A673 (cell line): ENCODE data around the gene NKX2-8. TPM values are rescaled to one million over a fixed set of nuclear protein-coding genes. Genes with fewer than 3 reads are reported as not detected.
A peak's percentile ranks its signal among the peaks of the same experiment; 100 is the strongest.

Source experiments
- BruUV-seq: library from RNA; stranded (reverse); fragments of 400-500 nt; replicated peaks from 2 replicates; lab custom pipeline; 2021; lab: Mats Ljungman, UMichigan
- CTCF ChIA-PET: fragments of 300-600 bp; sonication (Branson Sonifier 250); formaldehyde crosslinking; loops from one replicate; lab custom pipeline; 2022; ENCODE audit warnings: antibody characterized with exemption; lab: Charles Lee
- POLR2A ChIA-PET: fragments of 300-600 bp; sonication (Branson Sonifier 250); formaldehyde crosslinking; loops from one replicate; lab custom pipeline; 2022; ENCODE audit warnings: antibody characterized with exemption; ENCODE audit not compliant: low non-redundant PET; lab: Charles Lee
- DNase-seq: peaks from one replicate; pipeline ENCODE4 v3.0.0-alpha.2; 2015; ENCODE audit warnings: low spot score
- H3K27ac ChIP-seq: fragments of 200-600 bp; sonication (generic); 2 replicates; pipeline ENCODE4 v1.5.1; 2016; ENCODE audit warnings: mixed run types, low read depth, mild to moderate bottlenecking, mixed read lengths, antibody characterized with exemption, low read length; ENCODE audit not compliant: poor library complexity, severe bottlenecking
- H3K27me3 ChIP-seq: fragments of 200-600 bp; sonication (generic); replicated peaks from 2 replicates; pipeline ENCODE4 v1.6.1; 2017; ENCODE audit warnings: mixed run types, low read depth, mild to moderate bottlenecking, mixed read lengths, antibody characterized with exemption, low read length; ENCODE audit not compliant: insufficient read depth, poor library complexity
- H3K36me3 ChIP-seq: fragments of 200-600 bp; sonication (generic); 2 replicates; pipeline ENCODE4 v1.6.1; 2016; ENCODE audit warnings: mixed run types, mild to moderate bottlenecking, mixed read lengths, antibody characterized with exemption, low read length; ENCODE audit not compliant: insufficient read depth, poor library complexity, severe bottlenecking
- H3K4me1 ChIP-seq: fragments of 200-600 bp; sonication (generic); 2 replicates; pipeline ENCODE4 v1.6.1; 2017; ENCODE audit warnings: mixed run types, mild to moderate bottlenecking, mixed read lengths, antibody characterized with exemption, low read length; ENCODE audit not compliant: insufficient read depth, poor library complexity, severe bottlenecking
- H3K4me3 ChIP-seq: fragments of 200-600 bp; sonication (generic); 2 replicates; pipeline ENCODE4 v1.5.1; 2016; ENCODE audit warnings: low read depth, mixed run types, mild to moderate bottlenecking, mixed read lengths, low read length; ENCODE audit not compliant: poor library complexity, severe bottlenecking
- H3K9me3 ChIP-seq: fragments of 200-600 bp; sonication (generic); 2 replicates; pipeline ENCODE4 v1.6.1; 2016; ENCODE audit warnings: mixed run types, low read depth, mild to moderate bottlenecking, mixed read lengths, antibody characterized with exemption, low read length; ENCODE audit not compliant: poor library complexity, severe bottlenecking
- EZH2 ChIP-seq: fragments of 200-600 bp; sonication (generic); IDR thresholded peaks from 2 replicates; pipeline ENCODE4 v1.6.1; 2017; ENCODE audit warnings: borderline replicate concordance, low read depth, mild to moderate bottlenecking, mixed read lengths, antibody characterized with exemption, low read length; ENCODE audit not compliant: poor library complexity, severe bottlenecking
- intact Hi-C: fragments of 100-400 bp; cut with micrococcal nuclease; formaldehyde crosslinking; loops from one replicate; pipeline ENCODE4 v1.10.0; 2022; ENCODE audit not compliant: unreplicated experiment
- total RNA-seq: library from RNA; stranded (reverse); gene quantifications from 2 replicates; pipeline ENCODE4 v1.2.3, GENCODE V29; 2021
- TF ChIP-seq, protein P1 (sequence below): fragments of 300-800, 200-600 bp; sonication (generic); conservative IDR thresholded peaks from 2 replicates; pipeline ENCODE4 v1.5.1; 2017; ENCODE audit warnings: low read depth, mild to moderate bottlenecking, antibody characterized with exemption, low read length, moderate library complexity, mixed read lengths

The NKX2-8 gene
- total RNA-seq, 1 experiment from 2014 or later: not detected

DNA sequence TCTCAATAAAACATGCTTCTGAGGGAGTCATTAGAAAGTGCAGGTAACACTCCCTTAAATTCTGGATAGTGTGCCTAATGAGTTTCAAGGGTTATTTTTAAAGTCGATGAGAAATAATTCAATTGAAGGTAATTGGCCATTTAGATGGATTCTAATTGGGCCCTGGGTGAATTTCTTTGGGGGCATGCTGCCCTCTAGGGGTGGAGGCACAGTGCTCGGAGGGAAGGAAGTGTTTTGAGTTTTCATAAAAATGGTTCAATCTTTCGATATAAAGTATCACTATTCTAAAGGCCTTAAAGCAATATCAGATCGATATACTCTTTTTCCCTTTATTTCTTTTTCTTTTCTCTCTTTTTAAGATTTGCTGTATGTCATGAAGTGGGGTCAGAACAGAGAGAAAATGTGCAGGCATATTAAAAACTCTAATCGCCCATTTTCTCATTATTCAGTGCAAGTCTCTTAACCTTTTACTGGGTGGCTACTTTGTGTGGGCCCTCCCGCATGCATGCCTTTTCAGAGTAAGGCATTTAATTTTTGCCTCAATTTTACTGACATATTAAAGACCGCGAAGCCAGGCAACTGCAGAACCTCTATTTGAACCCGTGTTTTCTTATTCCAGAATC lies 25.5 kb downstream of the NKX2-8 start:
- intact Hi-C loops: no loop called here
- DNase-seq: peak; percentile 41
- H3K27me3 ChIP-seq: peaks cover 10% of the 10 kb centered on the region

GRCh38 chr14:36555998-36556743 lies 26.2 kb downstream of the NKX2-8 start:
- H3K36me3 ChIP-seq: no peaks in the 10 kb centered on the region
- no TSS peak for BruUV-seq
- H3K4me3 ChIP-seq: no peak overlapping the region
- H3K9me3 ChIP-seq: no peaks in the 10 kb centered on the region
- intact Hi-C loops: no loop called here
- no peak overlapping the region for H3K27ac ChIP-seq
- ChIA-PET CTCF (no interaction called here), POLR2A (no interaction called here)
- TF ChIP-seq EZH2: no peak
- TF ChIP-seq, protein P1, sequence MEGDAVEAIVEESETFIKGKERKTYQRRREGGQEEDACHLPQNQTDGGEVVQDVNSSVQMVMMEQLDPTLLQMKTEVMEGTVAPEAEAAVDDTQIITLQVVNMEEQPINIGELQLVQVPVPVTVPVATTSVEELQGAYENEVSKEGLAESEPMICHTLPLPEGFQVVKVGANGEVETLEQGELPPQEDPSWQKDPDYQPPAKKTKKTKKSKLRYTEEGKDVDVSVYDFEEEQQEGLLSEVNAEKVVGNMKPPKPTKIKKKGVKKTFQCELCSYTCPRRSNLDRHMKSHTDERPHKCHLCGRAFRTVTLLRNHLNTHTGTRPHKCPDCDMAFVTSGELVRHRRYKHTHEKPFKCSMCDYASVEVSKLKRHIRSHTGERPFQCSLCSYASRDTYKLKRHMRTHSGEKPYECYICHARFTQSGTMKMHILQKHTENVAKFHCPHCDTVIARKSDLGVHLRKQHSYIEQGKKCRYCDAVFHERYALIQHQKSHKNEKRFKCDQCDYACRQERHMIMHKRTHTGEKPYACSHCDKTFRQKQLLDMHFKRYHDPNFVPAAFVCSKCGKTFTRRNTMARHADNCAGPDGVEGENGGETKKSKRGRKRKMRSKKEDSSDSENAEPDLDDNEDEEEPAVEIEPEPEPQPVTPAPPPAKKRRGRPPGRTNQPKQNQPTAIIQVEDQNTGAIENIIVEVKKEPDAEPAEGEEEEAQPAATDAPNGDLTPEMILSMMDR: no peak
- peaks cover 2% of the 10 kb centered on the region for H3K27me3 ChIP-seq
- no peaks in the 10 kb centered on the region for H3K4me1 ChIP-seq
- no peak for DNase-seq

More for the DNA sequence above, 25.5 kb downstream of the NKX2-8 start:
- H3K4me1 ChIP-seq: no peaks in the 10 kb centered on the region
- ChIA-PET CTCF (no interaction called here), POLR2A (no interaction called here)
- H3K27ac ChIP-seq: no peak overlapping the region
- no TSS peak for BruUV-seq
- no peak overlapping the region for H3K4me3 ChIP-seq
- H3K9me3 ChIP-seq: no peaks in the 10 kb centered on the region
- H3K36me3 ChIP-seq: no peaks in the 10 kb centered on the region
- TF ChIP-seq EZH2: no peak
- TF ChIP-seq, protein P1: peak; percentile 90

- CTCF ChIA-PET: interaction anchor here (0.6 to 1.8 kb wide), 12 partner anchors 28 to 842 kb away, joined by 5 to 36 read pairs (median 6); no protein-coding TSS in a partner anchor
- peak; percentile 70 for DNase-seq
Observed at GRCh38 chr14:36553656-36554260, 28.7 kb downstream of the NKX2-8 start.

More at GRCh38 chr14:36553656-36554260, 28.7 kb downstream of the NKX2-8 start:
- TF ChIP-seq, protein P1: peak; percentile 85
- TF ChIP-seq EZH2: no peak
- Histone ChIP-seq H3K4me1 (no peaks in the 10 kb centered on the region), H3K27ac (no peak overlapping the region), H3K27me3 (no peaks in the 10 kb centered on the region), H3K4me3 (no peak overlapping the region), H3K9me3 (no peaks in the 10 kb centered on the region), H3K36me3 (no peaks in the 10 kb centered on the region)
- POLR2A ChIA-PET: interaction anchor here (0.6 kb wide), 1 partner anchor 486 kb away, joined by 12 read pairs; no protein-coding TSS in a partner anchor
- intact Hi-C loops: loop anchor here (1.0 to 5.0 kb wide), 3 partner anchors 52 to 599 kb away; no protein-coding TSS in a partner anchor
- BruUV-seq: no TSS peak
